Body of pancreas (tissue), 4 donors: ENCODE measurements around the gene BCL11B. TPM values are rescaled to one million over a fixed set of nuclear protein-coding genes. Genes with fewer than 3 reads are reported as not detected.

ENCODE experiments used
- ATAC-seq: fragments of 150-250 bp; one replicate; pipeline ENCODE4 v1.9.1; 2016
- DNase-seq, 4 donors: peaks; one replicate each; pipeline ENCODE4 v3.0.0-alpha.2; 2019
- H3K27ac ChIP-seq, 4 donors: fragments of 200-600 bp; sonication (generic); 1 replicate in 3 of 4; 2 replicates in 1 of 4; pipeline versions ENCODE4 v1.5.1 to v1.6.1; 2016 to 2019; ENCODE audit warnings: mild to moderate bottlenecking in 1 of 4, mixed read lengths in 1 of 4, moderate library complexity in 1 of 4
- H3K27me3 ChIP-seq, 2 donors: fragments of 200-600 bp; sonication (generic); one replicate each; pipeline ENCODE4 v1.6.0; 2016; ENCODE audit warnings: mild to moderate bottlenecking in 1 of 2
- H3K36me3 ChIP-seq, 2 donors: fragments of 200-600 bp; sonication (generic); replicated peaks in 1 of 2; 2 replicates each; pipeline ENCODE4 v1.5.1; 2016; ENCODE audit warnings: low read depth in 2 of 2; ENCODE audit not compliant: insufficient read depth in 1 of 2
- H3K4me1 ChIP-seq: fragments of 200-600 bp; sonication (generic); one replicate; pipeline ENCODE4 v1.6.0; 2016
- H3K4me3 ChIP-seq, 2 donors: fragments of 200-600 bp; sonication (generic); 1 replicate in 1 of 2; 2 replicates in 1 of 2; pipeline ENCODE4 v1.5.1; 2016 to 2019
- H3K9me3 ChIP-seq, 3 donors: fragments of 200-600 bp; sonication (generic); 1 replicate in 2 of 3; 2 replicates in 1 of 3; pipeline ENCODE4 v1.5.1; 2016
- CTCF ChIP-seq, 7 experiments: fragments of 450-650 bp in 4 of 7; fragments of 200-600 bp in 3 of 7; sonication (generic) in 3 of 7; IDR thresholded peaks; one replicate each; pipeline ENCODE4 v1.5.1; 2016 to 2019; ENCODE audit warnings: antibody characterized with exemption in 7 of 7
- POLR2A ChIP-seq, 3 donors: fragments of 450-650 bp; IDR thresholded peaks; one replicate each; pipeline ENCODE4 v1.6.1; 2016; ENCODE audit warnings: antibody characterized with exemption in 3 of 3, mild to moderate bottlenecking in 2 of 3
- WGBS, 2 donors: methylation state at CpG; one replicate each; pipeline ENCODE4 v1.1.5; 2017; 5-methylcytosine and 5-hydroxymethylcytosine counted together
- intact Hi-C: fragments of 100-400 bp; cut with DNase I; formaldehyde crosslinking; loops from one replicate; pipeline ENCODE4 v1.15.1; 2023
- total RNA-seq, 2 donors: library from RNA; depleted of rRNA; stranded (reverse); fragments of >200 nt; gene quantifications; one replicate each; pipeline ENCODE4 v1.1.0, GENCODE V29; 2016

Gene BCL11B
- total RNA-seq, 2 donors from 2014 or later = 0.78 TPM; not detected in 1

- Histone ChIP-seq H3K27me3 (no peaks in the 10 kb centered on the region), H3K4me3 (no peak overlapping the region), H3K27ac (no peak overlapping the region), H3K36me3 (no peaks in the 10 kb centered on the region), H3K9me3 (no peaks in the 10 kb centered on the region), H3K4me1 (no peaks in the 10 kb centered on the region)
- no peak for DNase-seq
- intact Hi-C loops = no loop called here
- ATAC-seq = no peak
- 74 to 79% methylated on average over 10 to 13 of the region's 13 CpGs for WGBS, 2 donors
- TF ChIP-seq CTCF (IDR thresholded peaks at IDR 0.05) (no peak), POLR2A (IDR thresholded peaks at IDR 0.05) (no peak)
Observed at GRCh38 chr14:99287269-99287942, 15.4 kb upstream of the BCL11B start.

- no peak for DNase-seq
- H3K9me3 ChIP-seq = no peaks in the 10 kb centered on the region
- no peaks in the 10 kb centered on the region for H3K27me3 ChIP-seq
- 62 to 72% methylated on average over 2 of the region's 2 CpGs for WGBS, 2 donors
- H3K4me3 ChIP-seq = no peak overlapping the region
- H3K36me3 ChIP-seq = no peaks in the 10 kb centered on the region
- intact Hi-C loops = no loop called here
- TF ChIP-seq POLR2A (IDR thresholded peaks at IDR 0.05) = no peak
- no peak for TF ChIP-seq CTCF (IDR thresholded peaks at IDR 0.05)
- ATAC-seq = no peak
- H3K27ac ChIP-seq = no peak overlapping the region
- no peaks in the 10 kb centered on the region for H3K4me1 ChIP-seq
Observed at GRCh38 chr14:99286761-99287160, 14.8 kb upstream of the BCL11B start.

GRCh38 chr14:99284254-99285004 lies 12.4 kb upstream of the BCL11B start:
- 67 to 68% methylated on average over 18 of the region's 18 CpGs for WGBS, 2 donors
- no peaks in the 10 kb centered on the region for H3K27me3 ChIP-seq

GRCh38 chr14:99282261-99283050 lies 10.5 kb upstream of the BCL11B start:
- Histone ChIP-seq H3K4me1 (no peaks in the 10 kb centered on the region), H3K27me3 (no peaks in the 10 kb centered on the region), H3K36me3 (no peaks in the 10 kb centered on the region), H3K4me3 (no peak overlapping the region), H3K27ac (no peak overlapping the region), H3K9me3 (no peaks in the 10 kb centered on the region)
- intact Hi-C loops = no loop called here
- ATAC-seq (no peak), DNase-seq (no peak)
- WGBS, 2 donors = 73 to 80% methylated on average over 11 to 15 of the region's 15 CpGs
- no peak for TF ChIP-seq CTCF (IDR thresholded peaks at IDR 0.05)
- no peak for TF ChIP-seq POLR2A (IDR thresholded peaks at IDR 0.05)

More at GRCh38 chr14:99284254-99285004, 12.4 kb upstream of the BCL11B start:
- no peak for DNase-seq
- Histone ChIP-seq H3K9me3 (no peaks in the 10 kb centered on the region), H3K4me1 (no peaks in the 10 kb centered on the region), H3K4me3 (no peak overlapping the region), H3K27ac (no peak overlapping the region), H3K36me3 (no peaks in the 10 kb centered on the region)
- intact Hi-C loops = no loop called here
- TF ChIP-seq CTCF (IDR thresholded peaks at IDR 0.05) = no peak
- no peak for TF ChIP-seq POLR2A (IDR thresholded peaks at IDR 0.05)
- no peak for ATAC-seq
